Activated T-cell treated with anti-CD3 and anti-CD28 coated beads, Interleukin-2, amount 50 U/mL, for 24 hours (primary cell): ENCODE data around the gene UBE2O.
A peak's percentile ranks its signal among the peaks of the same experiment; 100 is the strongest.

Experiments used
- DNase-seq: peaks from one replicate; pipeline ENCODE4 v3.0.0-alpha.2; 2020
- H3K27ac Mint-ChIP-seq: 2 replicates; pipeline ENCODE4 v1.8.0; 2020; ENCODE audit warnings: mild to moderate bottlenecking, mixed read lengths
- H3K27me3 Mint-ChIP-seq: 2 replicates; pipeline ENCODE4 v1.8.0; 2020; ENCODE audit warnings: mixed read lengths
- H3K36me3 Mint-ChIP-seq: 2 replicates; pipeline ENCODE4 v1.8.0; 2020; ENCODE audit warnings: low read depth, mixed read lengths
- H3K4me1 Mint-ChIP-seq: 2 replicates; pipeline ENCODE4 v1.8.0; 2020; ENCODE audit warnings: low read depth, mixed read lengths
- H3K4me3 Mint-ChIP-seq: 2 replicates; pipeline ENCODE4 v1.8.0; 2020; ENCODE audit warnings: mild to moderate bottlenecking, moderate library complexity, mixed read lengths
- H3K9me3 Mint-ChIP-seq: 2 replicates; pipeline ENCODE4 v1.8.0; 2020; ENCODE audit warnings: mixed read lengths

The UBE2O gene

DNA sequence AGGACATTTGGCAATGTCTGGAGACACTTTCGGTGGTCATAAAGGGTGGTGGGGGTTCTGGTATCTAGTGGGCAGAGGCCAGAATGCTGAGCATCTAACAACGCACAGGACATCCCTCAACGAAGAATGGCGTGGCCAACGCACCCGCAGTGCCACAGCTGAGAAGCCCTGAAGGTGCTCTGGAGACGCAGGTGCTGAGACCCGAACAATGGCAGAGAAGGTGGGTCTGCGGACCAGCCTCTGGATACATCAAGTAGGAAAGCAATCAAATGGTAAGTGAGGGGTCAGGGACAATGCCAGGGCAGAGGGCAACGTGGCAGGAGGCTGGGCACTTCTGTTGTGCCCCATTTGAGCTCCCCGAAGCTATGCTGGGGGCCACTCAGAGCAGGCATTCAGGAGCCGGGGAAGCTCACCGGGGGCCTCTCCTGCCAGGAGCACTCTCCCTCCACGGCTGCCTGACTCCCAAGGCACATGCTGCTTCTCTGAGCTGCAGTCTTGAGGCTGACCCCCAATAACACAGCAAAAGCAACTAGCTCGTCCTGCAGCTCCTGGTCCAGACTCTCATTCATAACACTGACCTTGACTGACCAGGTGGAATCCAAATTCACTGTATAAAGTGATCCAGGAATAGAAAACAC lies 42.5 kb downstream of the UBE2O start:
- peak overlapping the region; percentile 16 for H3K27ac Mint-ChIP-seq
- no peak for DNase-seq
- H3K4me1 Mint-ChIP-seq = peaks cover 4% of the 10 kb centered on the region
- H3K27me3 Mint-ChIP-seq = no peaks in the 10 kb centered on the region
- H3K9me3 Mint-ChIP-seq = no peaks in the 10 kb centered on the region
- peaks cover 21% of the 10 kb centered on the region for H3K36me3 Mint-ChIP-seq
- H3K4me3 Mint-ChIP-seq = no peak overlapping the region

DNA sequence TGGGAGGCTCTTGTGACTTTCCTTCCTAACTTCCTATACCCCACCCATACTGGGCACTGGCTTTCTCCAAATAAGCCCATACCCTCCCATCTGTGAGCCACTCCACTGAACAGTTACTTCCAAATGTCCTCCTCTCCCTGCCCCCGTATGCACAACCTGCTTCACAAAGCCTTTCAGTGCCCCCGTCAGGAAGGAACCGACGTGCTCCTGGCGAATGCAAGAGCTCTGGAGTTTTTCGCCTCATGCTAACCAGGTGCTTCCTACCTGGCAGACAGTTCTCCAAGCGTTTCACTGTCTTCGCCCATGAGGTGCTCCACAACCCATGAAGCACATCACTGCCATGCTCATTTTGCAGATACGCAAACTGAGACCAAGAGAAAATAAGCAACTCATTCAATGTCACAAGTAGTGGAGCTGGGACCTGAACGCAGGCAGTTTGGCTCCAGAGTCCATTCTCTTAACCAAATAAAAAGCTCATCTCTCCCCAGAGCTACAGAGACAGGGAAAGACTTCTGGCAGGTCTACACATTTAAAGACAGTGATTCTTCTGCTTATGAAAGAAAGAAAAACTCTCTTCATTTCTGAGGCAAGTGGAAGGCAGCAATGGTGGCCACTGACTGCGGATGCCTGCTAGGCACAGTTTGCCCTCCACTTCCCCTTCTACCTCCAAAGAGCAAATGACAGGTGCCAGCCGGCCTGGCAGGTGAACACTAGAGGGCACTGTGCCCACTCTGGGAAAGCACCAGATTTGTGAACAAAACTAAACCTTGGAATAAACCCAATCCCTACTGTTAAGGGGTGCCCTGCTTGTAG lies 44.7 kb downstream of the UBE2O start:
- no peak overlapping the region for H3K4me3 Mint-ChIP-seq
- no peaks in the 10 kb centered on the region for H3K27me3 Mint-ChIP-seq
- peaks cover 4% of the 10 kb centered on the region for H3K4me1 Mint-ChIP-seq
- peaks cover 40% of the 10 kb centered on the region for H3K36me3 Mint-ChIP-seq
- H3K27ac Mint-ChIP-seq = no peak overlapping the region
- no peaks in the 10 kb centered on the region for H3K9me3 Mint-ChIP-seq
- peak; percentile 77 for DNase-seq

DNA sequence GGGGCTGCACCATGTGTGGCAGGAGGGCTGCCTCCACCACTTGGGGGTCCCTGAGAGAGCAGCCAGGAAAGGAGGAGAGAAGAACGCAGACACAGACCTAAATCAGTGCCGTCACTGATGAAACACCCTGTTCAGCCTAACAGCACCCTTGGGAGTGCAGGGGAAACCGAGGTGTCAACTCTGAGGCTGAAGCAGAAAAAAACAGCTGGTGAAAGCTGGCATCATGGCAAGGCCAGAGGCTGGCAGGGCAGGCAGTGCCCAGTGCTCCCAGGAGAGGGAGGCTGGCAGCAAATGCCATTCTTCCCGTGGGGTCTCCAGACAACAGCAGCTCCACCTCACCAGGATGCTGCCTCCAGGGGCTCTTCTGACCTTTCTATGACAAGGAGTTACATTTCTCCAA lies 45.4 kb downstream of the UBE2O start:
- H3K4me3 Mint-ChIP-seq = no peak overlapping the region
- H3K27ac Mint-ChIP-seq = no peak overlapping the region
- H3K27me3 Mint-ChIP-seq = no peaks in the 10 kb centered on the region
- H3K9me3 Mint-ChIP-seq = no peaks in the 10 kb centered on the region
- H3K4me1 Mint-ChIP-seq = peaks cover 4% of the 10 kb centered on the region
- DNase-seq = no peak
- H3K36me3 Mint-ChIP-seq = peaks cover 42% of the 10 kb centered on the region

DNA sequence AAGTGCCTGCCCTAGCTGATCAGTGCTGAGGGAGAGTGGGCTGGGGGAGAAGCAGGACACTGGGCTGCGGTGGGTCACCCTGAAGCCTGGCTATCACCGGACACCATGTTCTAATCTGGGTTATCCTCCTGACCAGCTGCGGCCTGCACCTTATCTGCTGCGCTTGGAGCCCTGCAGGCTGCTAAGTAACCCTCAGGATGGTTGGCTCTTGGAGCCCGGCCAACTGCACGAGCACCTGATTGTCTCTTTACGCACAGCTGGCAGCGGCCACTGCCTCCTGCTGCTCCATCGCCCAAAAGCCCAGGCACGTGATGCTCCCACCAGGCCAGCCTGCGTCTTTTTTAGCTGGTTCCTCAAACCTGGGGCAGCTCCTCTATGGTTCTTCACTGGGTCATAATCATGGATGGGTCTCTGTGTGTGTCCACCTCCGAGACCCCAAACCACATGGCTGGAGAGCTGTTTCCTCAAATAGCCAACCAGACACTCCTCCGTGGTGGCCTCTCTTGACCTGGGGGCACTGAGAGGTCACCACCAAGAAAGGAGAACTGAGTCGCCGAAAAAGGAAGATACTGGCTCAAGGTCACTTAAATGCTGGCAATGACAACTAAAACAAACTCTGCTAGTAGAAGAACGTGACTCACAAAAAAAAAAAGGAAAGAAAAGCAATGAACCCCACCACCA lies 46.8 kb downstream of the UBE2O start:
- H3K4me3 Mint-ChIP-seq = no peak overlapping the region
- peaks cover 4% of the 10 kb centered on the region for H3K4me1 Mint-ChIP-seq
- no peaks in the 10 kb centered on the region for H3K27me3 Mint-ChIP-seq
- no peak for DNase-seq
- H3K27ac Mint-ChIP-seq = peak overlapping the region; percentile 18
- H3K36me3 Mint-ChIP-seq = peaks cover 53% of the 10 kb centered on the region
- H3K9me3 Mint-ChIP-seq = no peaks in the 10 kb centered on the region

DNA sequence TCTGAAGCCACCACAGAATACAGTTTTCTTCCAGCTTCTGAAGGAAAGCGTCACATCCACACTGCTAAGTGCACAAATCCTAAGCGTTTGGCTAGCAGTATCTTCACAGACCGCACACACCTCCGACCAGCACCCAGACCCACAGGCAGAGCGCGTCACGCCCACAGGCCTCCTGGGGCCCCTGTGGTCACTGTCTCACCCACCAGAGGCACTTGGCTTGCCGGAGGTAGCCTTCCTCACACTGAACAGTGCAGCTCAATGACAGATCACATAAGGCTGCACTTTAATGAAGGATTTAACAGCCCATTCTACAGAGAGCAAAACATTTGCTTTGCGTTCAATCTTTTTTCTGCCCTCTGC lies 47.4 kb downstream of the UBE2O start:
- Mint-ChIP-seq H3K9me3 (no peaks in the 10 kb centered on the region), H3K36me3 (peaks cover 58% of the 10 kb centered on the region), H3K4me1 (peaks cover 4% of the 10 kb centered on the region), H3K27ac (no peak overlapping the region), H3K4me3 (no peak overlapping the region), H3K27me3 (no peaks in the 10 kb centered on the region)
- DNase-seq = no peak

DNA sequence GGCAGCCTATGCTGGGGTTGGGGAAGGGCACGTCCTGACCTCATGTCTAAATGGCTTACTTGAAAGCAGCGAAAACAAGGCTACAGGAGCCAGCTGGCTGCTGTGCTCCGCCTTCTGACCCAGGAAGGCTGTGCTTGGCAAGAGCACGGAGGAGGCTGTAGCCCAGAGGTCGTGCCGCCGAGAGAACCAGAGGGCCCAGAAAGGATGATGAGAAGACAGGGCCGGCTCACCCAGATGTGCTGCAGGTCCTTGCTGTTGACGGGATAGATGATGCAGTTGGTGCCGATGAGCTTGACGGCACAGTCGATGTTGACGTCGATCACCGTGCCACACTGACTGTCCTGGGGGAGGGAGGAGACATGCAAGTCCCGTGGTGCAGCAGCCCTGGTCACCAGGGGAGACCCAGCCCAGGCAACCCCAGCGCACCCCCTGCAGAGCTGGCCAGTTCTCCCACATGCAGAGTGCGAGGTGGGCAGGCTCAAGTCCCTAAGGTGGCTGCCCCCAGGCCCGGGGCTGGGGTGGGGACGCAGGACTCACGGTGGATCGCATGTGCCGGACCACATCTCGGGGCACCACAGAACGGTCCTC lies 47.9 kb downstream of the UBE2O start:
- H3K4me3 Mint-ChIP-seq = no peak overlapping the region
- peaks cover 60% of the 10 kb centered on the region for H3K36me3 Mint-ChIP-seq
- H3K4me1 Mint-ChIP-seq = peaks cover 4% of the 10 kb centered on the region
- no peak for DNase-seq
- no peaks in the 10 kb centered on the region for H3K9me3 Mint-ChIP-seq
- H3K27me3 Mint-ChIP-seq = no peaks in the 10 kb centered on the region
- H3K27ac Mint-ChIP-seq = no peak overlapping the region

DNA sequence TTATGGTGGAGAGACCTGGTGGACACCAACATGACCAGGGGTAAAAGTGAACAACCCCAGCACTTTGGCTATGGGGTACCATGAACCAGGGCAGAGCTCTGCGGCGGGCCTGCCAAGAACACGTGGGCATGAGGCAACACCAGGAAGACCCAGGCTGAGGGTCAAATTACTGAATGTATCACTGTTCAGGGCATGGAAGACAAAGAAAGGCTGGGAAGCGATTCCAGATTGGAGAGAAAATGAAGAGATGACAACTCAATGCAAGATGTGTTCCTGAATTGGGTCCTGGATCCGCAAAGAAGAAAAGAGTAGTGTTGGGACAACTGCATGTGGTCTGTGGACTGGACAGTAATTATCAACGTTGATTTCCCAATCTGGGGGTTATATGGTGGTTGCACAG lies 48.7 kb downstream of the UBE2O start:
- no peak for DNase-seq
- H3K4me3 Mint-ChIP-seq = no peak overlapping the region
- H3K27me3 Mint-ChIP-seq = no peaks in the 10 kb centered on the region
- peaks cover 4% of the 10 kb centered on the region for H3K4me1 Mint-ChIP-seq
- no peaks in the 10 kb centered on the region for H3K9me3 Mint-ChIP-seq
- H3K27ac Mint-ChIP-seq = no peak overlapping the region
- peaks cover 65% of the 10 kb centered on the region for H3K36me3 Mint-ChIP-seq

DNA sequence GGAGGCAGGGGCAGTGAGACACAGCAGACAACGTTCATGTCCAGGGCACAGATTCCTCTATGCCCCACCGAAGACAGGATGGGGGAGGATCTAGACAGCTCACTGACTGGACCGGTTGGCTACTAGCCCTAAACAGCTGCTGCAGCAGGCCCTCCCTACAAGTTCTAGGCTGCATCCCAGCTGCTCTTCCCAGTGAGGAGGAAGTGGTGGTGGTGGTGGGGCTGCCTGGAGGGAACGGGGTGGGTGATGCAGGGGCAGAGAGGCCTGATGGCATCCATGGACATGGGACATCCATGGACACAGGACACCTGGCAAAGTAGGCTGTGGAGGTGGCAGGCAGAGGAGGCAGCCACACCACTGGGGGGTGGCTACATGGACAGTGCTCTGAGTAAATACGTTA lies 50.2 kb downstream of the UBE2O start:
- Mint-ChIP-seq H3K36me3 (peaks cover 80% of the 10 kb centered on the region), H3K27ac (peak overlapping the region; percentile 34), H3K4me1 (no peaks in the 10 kb centered on the region), H3K9me3 (no peaks in the 10 kb centered on the region), H3K27me3 (no peaks in the 10 kb centered on the region), H3K4me3 (no peak overlapping the region)
- DNase-seq = no peak

DNA sequence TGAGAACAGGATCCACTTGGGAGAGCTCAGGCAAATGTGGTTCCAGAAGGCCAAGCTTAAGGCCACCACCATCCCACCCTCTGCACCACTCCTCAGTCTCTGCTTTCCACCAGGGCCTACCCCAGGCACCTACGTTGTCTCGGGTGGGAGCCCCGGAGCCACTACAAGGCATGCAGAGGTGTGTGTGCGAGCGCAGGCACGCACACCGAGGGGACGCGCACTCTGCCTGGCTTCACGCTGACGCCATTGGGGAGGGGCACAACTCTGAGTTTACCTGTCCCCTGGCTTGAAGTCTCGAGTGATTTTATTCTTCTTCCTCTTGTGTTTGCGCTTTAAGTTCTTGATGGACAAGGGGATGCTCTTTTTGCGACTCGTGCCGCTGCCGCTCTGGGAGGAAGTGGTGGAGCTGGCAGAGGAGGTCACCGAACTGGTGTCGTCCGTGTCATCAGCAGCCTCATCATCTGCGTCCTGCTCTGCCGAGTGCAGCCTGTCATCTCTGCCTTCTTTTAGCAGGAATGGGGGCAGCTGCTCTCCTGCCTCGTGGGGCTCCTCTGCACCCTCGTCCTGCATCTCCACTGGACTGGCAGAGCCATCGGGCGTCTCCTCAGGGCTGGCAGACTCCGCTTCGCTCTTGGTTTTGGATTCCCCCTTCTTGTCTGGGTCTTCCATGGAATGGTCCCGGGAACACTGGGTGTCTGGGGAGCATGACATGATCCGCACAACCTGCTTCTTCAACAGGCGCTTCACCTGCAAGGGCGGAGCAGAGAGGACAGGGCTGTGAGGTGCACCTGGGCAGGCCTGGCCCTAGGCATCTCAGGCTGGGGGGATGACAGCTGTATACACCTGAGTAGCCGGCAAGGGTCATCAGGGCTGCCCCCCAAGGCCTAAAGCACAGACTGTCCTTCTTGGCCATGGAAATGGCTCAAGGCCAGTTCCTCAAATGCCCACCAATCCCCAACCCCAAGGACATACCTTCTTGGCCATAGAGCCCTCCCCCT lies 53.5 kb downstream of the UBE2O start:
- no peaks in the 10 kb centered on the region for H3K27me3 Mint-ChIP-seq
- DNase-seq = no peak
- H3K27ac Mint-ChIP-seq = no peak overlapping the region
- no peaks in the 10 kb centered on the region for H3K9me3 Mint-ChIP-seq
- H3K4me3 Mint-ChIP-seq = no peak overlapping the region
- H3K36me3 Mint-ChIP-seq = peaks cover 94% of the 10 kb centered on the region
- no peaks in the 10 kb centered on the region for H3K4me1 Mint-ChIP-seq

DNA sequence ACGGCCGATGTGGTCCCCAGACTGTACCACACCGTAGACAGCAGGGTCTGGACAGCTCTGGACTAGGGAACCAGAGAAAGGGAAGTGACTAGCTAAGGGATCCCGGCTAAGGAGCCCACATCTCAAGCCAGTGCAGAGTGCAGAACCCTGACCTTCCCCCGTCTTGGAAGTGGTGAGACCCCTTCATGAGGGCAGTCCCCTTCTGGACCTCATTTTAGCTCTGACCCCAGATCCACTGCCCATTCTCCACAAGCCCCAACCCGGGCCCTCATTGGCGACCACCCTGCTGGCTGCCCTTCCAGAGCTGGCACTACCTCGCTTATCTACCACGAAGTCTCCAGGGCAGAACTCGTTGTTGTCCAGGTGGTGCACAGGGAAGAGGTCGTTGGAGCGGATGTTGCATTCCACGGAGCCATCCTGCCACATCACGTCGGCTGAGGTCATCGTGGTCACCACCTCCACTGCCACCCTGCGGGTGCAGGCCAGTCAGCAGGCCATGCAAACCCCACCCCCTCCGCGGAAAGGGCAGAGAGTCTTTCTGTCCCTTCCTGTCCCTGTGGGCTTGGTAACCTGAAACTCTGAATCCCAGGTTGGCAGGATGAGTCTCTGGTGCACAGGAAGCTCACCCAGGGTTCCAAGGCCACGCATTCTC lies 54.3 kb downstream of the UBE2O start:
- H3K36me3 Mint-ChIP-seq = peaks cover 93% of the 10 kb centered on the region
- H3K4me3 Mint-ChIP-seq = no peak overlapping the region
- no peak overlapping the region for H3K27ac Mint-ChIP-seq
- DNase-seq = no peak
- no peaks in the 10 kb centered on the region for H3K4me1 Mint-ChIP-seq
- no peaks in the 10 kb centered on the region for H3K9me3 Mint-ChIP-seq
- no peaks in the 10 kb centered on the region for H3K27me3 Mint-ChIP-seq

DNA sequence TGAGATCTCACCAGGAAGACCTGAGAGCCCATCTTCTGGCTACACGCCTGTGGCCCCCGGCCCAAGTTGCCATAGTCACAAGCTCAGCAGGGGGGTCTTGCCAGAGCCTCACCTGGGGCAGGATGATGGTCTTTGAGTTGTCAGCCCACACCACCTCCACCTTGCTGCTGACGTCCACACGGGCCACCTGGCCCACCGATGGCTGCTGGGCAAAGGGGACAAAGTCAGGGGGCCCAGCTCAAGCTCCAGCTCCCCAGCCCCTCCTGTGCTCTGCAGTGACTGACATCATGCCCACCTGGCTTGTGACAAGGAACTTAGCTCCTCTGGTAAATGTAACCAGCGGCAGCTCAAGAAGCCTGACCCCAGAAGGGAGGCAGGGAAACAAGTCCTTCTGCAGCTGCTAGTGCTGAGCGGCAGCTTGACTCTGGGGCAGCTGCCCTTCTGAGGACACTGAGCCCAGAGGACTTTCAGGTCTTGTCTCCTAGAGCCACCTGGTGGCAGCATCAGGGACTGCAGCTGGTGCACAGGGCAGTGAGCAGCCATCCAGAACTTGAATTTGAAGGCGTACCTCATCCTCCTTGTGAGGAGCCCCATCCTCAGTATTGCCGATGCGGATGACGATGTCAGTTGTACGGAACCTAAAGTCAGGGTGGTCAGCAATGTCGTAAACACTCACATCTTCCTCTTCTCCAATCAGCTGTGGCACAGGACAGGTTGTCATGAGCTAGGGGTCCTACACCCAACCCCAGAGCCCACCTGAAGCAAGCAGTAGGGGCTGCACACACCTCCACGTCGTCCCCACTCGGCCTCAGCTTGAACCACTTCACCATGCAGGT lies 55.0 kb downstream of the UBE2O start:
- Mint-ChIP-seq H3K27ac (no peak overlapping the region), H3K4me3 (no peak overlapping the region), H3K4me1 (no peaks in the 10 kb centered on the region), H3K9me3 (no peaks in the 10 kb centered on the region), H3K36me3 (peaks cover 92% of the 10 kb centered on the region), H3K27me3 (no peaks in the 10 kb centered on the region)
- DNase-seq = peak; percentile 90

DNA sequence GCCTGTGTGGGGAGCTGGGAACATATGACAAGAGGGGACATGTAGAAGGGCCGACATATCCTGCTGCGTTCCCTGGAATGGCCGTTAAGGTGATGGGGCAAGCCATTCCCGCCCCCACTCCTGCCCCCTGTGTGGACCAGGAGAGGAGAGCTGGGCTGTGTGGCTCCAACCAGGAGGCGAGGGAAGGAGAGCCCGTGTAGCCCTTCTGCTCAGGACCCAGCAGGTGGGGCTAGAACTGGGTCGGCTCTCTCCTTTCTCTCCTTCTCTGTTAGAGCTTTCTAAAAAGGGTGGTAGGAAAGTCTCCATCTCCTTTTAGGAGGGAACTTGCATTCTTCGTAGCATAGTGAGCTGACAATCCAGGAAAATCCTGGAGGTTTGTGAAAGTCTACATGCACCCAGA lies 55.8 kb downstream of the UBE2O start:
- Mint-ChIP-seq H3K4me3 (no peak overlapping the region), H3K4me1 (no peaks in the 10 kb centered on the region), H3K27me3 (no peaks in the 10 kb centered on the region), H3K27ac (no peak overlapping the region), H3K9me3 (no peaks in the 10 kb centered on the region), H3K36me3 (peaks cover 87% of the 10 kb centered on the region)
- DNase-seq = no peak

DNA sequence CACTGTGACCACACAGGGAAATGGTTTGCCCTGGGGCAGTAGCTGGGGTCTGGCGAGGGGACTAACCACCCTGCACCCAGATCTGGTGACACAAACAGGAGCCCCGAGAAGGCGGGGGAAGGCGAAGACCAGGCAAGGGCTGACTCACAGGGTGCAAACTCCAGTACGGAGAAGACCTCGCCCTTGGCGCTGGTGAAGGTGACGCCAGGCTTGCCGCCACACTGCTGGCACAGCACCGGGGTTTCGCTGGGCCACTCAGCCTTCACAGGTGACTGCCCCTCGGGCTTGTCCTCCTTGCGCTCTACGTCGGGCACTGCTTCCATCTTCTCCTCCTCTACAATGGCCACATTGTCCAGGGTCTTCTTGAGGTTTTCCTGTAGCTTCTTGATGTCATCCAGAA lies 57.0 kb downstream of the UBE2O start:
- H3K36me3 Mint-ChIP-seq = peaks cover 87% of the 10 kb centered on the region
- DNase-seq = no peak
- no peak overlapping the region for H3K27ac Mint-ChIP-seq
- no peak overlapping the region for H3K4me3 Mint-ChIP-seq
- no peaks in the 10 kb centered on the region for H3K4me1 Mint-ChIP-seq
- H3K27me3 Mint-ChIP-seq = no peaks in the 10 kb centered on the region
- H3K9me3 Mint-ChIP-seq = no peaks in the 10 kb centered on the region
